Epithelial cell of prostate (primary cell): ENCODE measurements around the gene ENKUR.
"Not testable (repeated sequence)": the region's sequence is repeated elsewhere in the genome, so short reads cannot be mapped to it uniquely, and the experiment has no call there.

Source experiments
- DNase-seq: peaks from one replicate; pipeline ENCODE4 v3.0.0-alpha.2; 2011; ENCODE audit warnings: low read depth, low spot score
- H3K27ac ChIP-seq: fragments of 450-650 bp; 2 replicates; pipeline ENCODE4 v1.5.1; 2017; ENCODE audit warnings: mild to moderate bottlenecking

Gene ENKUR

DNA sequence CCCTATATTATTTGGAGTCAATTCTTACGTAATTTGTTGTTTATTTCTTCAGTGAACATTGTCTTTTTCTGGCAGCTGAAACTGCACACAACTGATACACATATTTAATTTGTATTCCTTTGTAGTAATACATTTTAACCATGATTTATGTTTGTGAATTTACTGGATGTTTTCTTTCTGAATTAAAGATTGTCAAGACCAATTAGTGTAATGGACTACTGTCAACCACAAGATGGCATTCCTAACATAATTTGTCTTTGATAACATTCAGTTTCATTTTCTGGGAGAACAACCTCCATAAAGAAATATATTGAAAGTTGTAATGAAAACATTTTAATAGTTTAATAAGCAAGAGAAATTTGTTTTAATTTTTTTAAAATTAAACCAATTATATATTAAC, 10.5 kb upstream of the ENKUR start:
- DNase-seq = no peak
- H3K27ac ChIP-seq = no peak overlapping the region

DNA sequence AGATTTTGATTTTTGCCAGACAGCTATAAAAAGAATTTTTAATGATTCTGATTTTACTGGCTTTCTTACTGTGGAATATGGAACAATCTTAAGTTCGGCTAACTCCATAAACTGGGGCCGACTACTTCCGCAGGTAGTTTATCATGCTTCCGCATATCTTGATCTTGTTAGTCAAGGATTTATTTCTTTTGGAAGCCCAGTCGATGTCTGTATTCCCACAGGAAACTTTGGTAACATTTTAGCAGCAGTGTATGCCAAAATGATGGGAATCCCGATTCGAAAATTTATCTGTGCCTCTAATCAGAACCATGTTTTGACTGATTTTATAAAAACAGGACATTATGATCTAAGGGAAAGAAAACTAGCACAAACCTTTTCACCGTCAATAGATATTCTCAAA, 8.6 kb upstream of the ENKUR start:
- no peak for DNase-seq
- H3K27ac ChIP-seq = no peak overlapping the region

DNA sequence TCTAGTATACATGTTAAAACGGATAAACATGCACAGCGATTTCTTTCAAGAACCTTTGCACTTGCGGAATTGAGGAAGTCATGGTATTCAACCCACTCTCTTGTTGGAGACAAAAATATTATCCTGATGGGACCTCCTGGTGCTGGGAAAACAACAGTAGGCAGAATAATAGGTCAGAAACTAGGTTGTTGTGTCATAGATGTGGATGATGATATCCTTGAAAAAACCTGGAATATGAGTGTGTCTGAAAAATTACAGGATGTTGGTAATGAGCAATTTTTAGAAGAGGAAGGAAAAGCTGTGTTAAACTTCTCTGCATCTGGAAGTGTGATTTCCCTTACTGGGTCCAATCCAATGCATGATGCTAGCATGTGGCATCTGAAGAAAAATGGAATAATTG, 7.3 kb upstream of the ENKUR start:
- no peak for DNase-seq
- H3K27ac ChIP-seq = no peak overlapping the region

GRCh38 chr10:25018703-25019102, 2.7 kb upstream of the ENKUR start:
- no peak for DNase-seq

GRCh38 chr10:25017661-25018060, 1.7 kb upstream of the ENKUR start:
- DNase-seq = no peak
- H3K27ac ChIP-seq = peak overlapping the region; percentile 90

More at GRCh38 chr10:25018703-25019102, 2.7 kb upstream of the ENKUR start:
- H3K27ac ChIP-seq = no peak overlapping the region

GRCh38 chr10:25017154-25017590, 1.2 kb upstream of the ENKUR start:
- peak overlapping the region; percentile 90 for H3K27ac ChIP-seq
- no peak for DNase-seq

DNA sequence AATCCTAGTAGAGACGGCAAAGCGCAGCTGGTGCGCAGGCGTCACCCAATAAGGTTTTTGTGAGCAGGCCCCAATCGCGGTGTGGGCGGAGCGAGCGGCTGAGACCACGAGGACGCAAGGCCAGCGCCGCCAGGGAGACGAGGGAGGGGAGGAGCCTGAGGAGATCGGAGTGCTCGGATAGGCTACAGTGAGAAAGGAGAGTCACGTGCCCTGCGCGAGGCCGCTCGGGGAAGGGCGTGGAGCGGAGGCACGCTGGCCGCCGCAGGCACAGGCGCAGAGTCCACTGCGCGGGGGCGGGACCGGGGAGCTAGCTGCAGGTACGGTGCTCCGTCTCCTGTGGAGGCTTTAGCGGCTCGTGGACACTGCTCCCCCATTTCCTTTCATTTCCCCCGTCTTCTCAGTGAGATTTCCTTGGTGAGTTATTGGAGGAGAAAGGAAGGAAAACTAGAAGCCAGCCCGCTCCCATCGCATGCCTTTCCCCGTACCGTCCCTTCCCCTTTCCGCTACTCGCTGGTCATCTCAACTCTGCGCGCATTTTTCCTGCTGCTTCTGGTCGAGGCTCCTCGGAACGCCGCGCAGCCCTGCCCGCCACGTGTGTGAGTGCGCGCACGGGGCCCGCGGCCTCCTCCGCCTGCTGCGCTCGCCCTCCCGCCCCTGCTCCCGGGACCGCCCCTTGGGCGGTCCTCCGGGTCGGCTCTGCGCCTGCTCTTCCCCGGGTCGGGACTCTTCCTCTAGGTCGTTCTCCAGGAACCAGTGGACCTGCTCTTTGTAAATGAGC, 607 bp upstream of the ENKUR start, which contains the start of gene THNSL1:
THNSL1 (plus strand) TSS at position 237 of the 778 bp plus-strand sequence. CDS start 6,612 bp downstream, outside the sequence.
- DNase-seq = peak; percentile 94
- H3K27ac ChIP-seq = peak within 1 kb of the TSS; percentile 90

DNA sequence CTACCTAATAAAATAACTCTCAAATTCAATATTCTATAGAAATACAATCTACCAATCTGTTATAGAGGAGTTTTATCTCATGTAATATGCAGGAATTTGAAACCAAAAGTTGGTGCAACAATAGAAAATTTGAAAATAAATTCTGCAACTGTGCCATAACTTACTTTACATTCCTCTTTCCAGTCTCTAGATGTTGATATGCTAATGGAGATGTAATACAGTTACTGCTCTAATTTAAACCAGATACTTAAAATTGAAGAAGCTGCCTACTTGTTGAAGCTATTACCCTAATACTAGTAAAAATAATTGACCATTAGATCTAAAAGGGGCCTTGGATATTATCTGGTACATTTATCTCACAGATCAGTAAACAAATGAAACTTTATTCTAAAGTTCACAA, 1.4 kb downstream of the ENKUR start:
- no peak for DNase-seq
- H3K27ac ChIP-seq = no peak overlapping the region

GRCh38 chr10:25011591-25011990, 4.4 kb downstream of the ENKUR start:
- DNase-seq, H3K27ac ChIP-seq: not testable (repeated sequence)

GRCh38 chr10:24998044-24998443, 17.9 kb downstream of the ENKUR start:
- DNase-seq = no peak
- no peak overlapping the region for H3K27ac ChIP-seq

DNA sequence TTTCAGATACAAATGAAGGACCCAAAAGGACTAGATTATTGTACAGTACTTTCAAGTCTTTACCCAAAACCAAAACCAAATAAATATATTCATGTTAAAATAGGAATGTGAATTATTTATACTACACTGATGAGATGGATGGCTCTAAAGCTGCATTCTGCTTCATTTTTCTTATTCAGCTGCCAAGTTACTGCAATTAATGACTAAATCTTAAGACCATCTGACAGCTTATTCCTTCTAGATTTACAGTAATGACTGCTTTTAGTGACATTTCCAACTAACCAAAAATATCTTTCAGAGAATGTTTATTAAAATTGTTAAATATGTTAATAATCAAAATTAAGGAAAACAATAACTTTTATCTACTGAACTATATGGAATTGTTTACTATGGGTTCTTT, 20.9 kb downstream of the ENKUR start:
- no peak overlapping the region for H3K27ac ChIP-seq

GRCh38 chr10:24993237-24993958, 22.6 kb downstream of the ENKUR start:
- no peak overlapping the region for H3K27ac ChIP-seq
- no peak for DNase-seq

More for the DNA sequence above, 20.9 kb downstream of the ENKUR start:
- no peak for DNase-seq

GRCh38 chr10:24992512-24993133, 23.3 kb downstream of the ENKUR start:
- H3K27ac ChIP-seq = no peak overlapping the region
- no peak for DNase-seq

- H3K27ac ChIP-seq = no peak overlapping the region
- no peak for DNase-seq
Measured at GRCh38 chr10:24991298-24991697, 24.7 kb downstream of the ENKUR start.

DNA sequence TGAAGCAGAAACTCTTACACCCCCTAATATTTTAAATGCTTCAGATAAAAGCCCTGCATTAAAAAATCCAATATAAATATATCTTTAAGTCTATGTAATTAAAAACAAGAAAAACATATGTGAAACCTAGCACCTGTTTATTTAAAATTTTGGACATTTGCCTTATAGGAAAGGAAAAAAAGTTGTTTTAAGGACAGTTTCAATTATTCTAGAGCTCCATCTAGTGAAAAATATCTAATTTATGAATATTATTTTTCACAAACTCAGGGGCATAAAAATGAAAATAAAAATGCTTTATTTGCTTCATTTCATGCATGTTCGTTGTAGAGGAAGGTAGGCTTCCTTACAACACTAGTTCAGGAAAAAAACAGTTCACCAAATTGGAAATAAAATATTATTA, 26.1 kb downstream of the ENKUR start:
- DNase-seq = no peak
- H3K27ac ChIP-seq = no peak overlapping the region

GRCh38 chr10:24988831-24989640, 26.9 kb downstream of the ENKUR start:
- no peak for DNase-seq
- H3K27ac ChIP-seq = no peak overlapping the region

GRCh38 chr10:24984906-24985305, 31.1 kb downstream of the ENKUR start:
- H3K27ac ChIP-seq = no peak overlapping the region
- no peak for DNase-seq

DNA sequence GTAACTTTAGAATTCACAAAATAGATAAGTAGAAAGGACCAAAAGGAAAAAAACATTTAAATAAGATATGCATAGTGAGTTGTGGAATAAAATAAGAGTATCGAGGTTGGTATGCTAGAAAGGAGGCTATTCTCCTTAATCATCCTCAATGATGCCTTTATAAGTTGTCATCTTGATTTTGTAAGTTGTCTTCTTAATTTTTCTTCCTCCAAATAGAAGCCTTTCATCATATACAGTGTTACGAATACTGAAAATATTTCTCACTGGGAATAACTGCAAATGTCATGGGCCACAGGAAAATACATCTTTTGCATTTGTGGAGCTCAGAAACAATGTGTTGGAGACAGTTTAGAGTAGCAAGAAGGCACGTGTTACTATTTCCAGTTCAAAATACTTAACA, 32.0 kb downstream of the ENKUR start:
- no peak for DNase-seq
- H3K27ac ChIP-seq = no peak overlapping the region

DNA sequence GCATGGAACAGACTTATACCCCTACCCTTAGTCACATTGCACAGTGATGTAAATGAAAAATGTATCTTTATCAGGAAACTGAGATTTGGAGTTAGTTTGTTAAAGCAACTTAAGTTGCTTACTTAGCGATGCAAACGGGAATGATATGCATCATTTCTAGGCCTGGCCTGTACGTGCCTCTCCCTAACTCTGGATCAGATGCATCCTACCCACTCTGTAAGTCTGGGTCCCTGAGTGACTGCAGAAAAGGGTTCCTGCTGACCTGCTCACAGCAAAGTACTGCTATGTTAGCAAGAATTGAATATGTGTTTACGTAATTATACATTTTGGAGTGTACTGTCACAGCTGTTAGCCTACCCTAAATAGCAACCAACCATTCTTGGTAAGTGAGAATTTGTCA, 32.8 kb downstream of the ENKUR start:
- no peak for DNase-seq

More for the DNA sequence above, 32.8 kb downstream of the ENKUR start:
- H3K27ac ChIP-seq = no peak overlapping the region
